ENCODE measurements around the gene TEAD4. TPM values are rescaled to one million over a fixed set of nuclear protein-coding genes. Genes with fewer than 3 reads are reported as not detected.

Gene TEAD4
- total and polyA plus RNA-seq, 2 donors (not counting 1 experiment from before 2014, with no cell fraction given): 6.3 to 14.3 TPM

DNA sequence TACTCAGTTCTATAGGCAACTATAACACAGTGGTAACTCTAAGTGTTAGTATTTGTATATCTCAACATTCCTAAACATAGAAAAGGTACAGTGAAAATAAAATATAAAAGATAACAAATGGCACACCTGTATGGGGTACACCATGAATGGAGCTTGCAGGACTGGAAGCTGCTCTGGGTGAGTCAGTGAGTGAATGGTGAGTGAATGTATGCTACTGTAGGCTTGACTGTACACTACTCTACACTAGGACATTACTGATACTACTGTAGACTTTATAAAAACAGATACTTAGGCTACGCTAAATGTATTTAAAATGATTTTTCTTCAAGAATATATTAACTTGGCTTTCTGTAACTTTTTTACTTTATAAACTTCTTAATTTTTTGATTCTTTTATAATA lies 25.5 kb downstream of the TEAD4 start:
- Histone ChIP-seq H4K20me1 (ENCODE audit: control insufficient read depth, extremely low read depth, insufficient read depth, low read length) (no peaks in the 10 kb centered on the region), H3K4me2 (ENCODE audit: extremely low read depth, insufficient read depth, low read length) (no peak overlapping the region), H3K27ac (ENCODE audit: insufficient read depth, low read length) (no peak overlapping the region), H3K27me3 (ENCODE audit: control insufficient read depth, insufficient read depth, low read length) (no peaks in the 10 kb centered on the region), H3K36me3 (ENCODE audit: control insufficient read depth, insufficient read depth, low read length) (no peaks in the 10 kb centered on the region), H3K9me3 (ENCODE audit: control insufficient read depth, insufficient read depth, low read depth, low read length) (no peaks in the 10 kb centered on the region), H3K4me1 (ENCODE audit: control insufficient read depth, extremely low read depth, insufficient read depth, low read length) (no peaks in the 10 kb centered on the region), H3K79me2 (ENCODE audit: control insufficient read depth, insufficient read depth, low read length) (no peaks in the 10 kb centered on the region), H2AFZ (ENCODE audit: low read length) (no peak overlapping the region), H3K4me3 (replicated peaks in 1 of 4; ENCODE audit: control extremely low read depth in 1 of 4, insufficient read depth in 1 of 4, low read depth in 3 of 4, low read length in 4 of 4) (no peak overlapping the region), H3K9ac (ENCODE audit: insufficient read depth, low read length) (no peak overlapping the region)
- DNase-seq (ENCODE audit: low read depth in 2 of 2): no peak
- no peak for TF ChIP-seq EZH2 (IDR thresholded peaks at IDR 0.05; ENCODE audit: low read length, missing control alignments)
- TF ChIP-seq, protein P1, sequence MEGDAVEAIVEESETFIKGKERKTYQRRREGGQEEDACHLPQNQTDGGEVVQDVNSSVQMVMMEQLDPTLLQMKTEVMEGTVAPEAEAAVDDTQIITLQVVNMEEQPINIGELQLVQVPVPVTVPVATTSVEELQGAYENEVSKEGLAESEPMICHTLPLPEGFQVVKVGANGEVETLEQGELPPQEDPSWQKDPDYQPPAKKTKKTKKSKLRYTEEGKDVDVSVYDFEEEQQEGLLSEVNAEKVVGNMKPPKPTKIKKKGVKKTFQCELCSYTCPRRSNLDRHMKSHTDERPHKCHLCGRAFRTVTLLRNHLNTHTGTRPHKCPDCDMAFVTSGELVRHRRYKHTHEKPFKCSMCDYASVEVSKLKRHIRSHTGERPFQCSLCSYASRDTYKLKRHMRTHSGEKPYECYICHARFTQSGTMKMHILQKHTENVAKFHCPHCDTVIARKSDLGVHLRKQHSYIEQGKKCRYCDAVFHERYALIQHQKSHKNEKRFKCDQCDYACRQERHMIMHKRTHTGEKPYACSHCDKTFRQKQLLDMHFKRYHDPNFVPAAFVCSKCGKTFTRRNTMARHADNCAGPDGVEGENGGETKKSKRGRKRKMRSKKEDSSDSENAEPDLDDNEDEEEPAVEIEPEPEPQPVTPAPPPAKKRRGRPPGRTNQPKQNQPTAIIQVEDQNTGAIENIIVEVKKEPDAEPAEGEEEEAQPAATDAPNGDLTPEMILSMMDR (conservative IDR thresholded peaks at IDR 0.05 in 1 of 2, IDR thresholded peaks at IDR 0.05 in 1 of 2; ENCODE audit: low read depth in 1 of 2, low read length in 2 of 2): no peak

DNA sequence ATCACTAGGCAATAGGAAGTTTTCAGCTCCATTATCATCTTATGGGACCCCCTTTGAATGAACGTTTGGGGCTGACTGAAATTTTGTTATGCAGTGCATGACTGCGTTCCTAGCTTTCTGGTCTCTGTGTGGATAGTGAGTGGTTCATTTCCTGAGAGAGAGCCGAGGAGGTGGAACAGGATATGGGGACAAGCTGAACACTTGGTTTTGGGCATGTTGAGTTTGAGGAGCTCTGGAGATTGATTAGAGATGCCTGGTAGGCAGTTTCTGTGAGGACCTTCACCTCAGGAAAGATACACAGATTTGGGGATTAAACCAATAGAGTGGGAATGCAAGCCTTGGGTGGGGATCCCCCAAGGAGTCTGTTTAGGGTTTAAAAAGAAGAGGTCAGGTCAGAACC lies 27.7 kb downstream of the TEAD4 start:
- no peak for DNase-seq (ENCODE audit: low read depth in 2 of 2)
- H3K79me2 ChIP-seq (ENCODE audit: control insufficient read depth, insufficient read depth, low read length): no peaks in the 10 kb centered on the region
- no peak overlapping the region for H3K4me3 ChIP-seq (replicated peaks in 1 of 4; ENCODE audit: control extremely low read depth in 1 of 4, insufficient read depth in 1 of 4, low read depth in 3 of 4, low read length in 4 of 4)

DNA sequence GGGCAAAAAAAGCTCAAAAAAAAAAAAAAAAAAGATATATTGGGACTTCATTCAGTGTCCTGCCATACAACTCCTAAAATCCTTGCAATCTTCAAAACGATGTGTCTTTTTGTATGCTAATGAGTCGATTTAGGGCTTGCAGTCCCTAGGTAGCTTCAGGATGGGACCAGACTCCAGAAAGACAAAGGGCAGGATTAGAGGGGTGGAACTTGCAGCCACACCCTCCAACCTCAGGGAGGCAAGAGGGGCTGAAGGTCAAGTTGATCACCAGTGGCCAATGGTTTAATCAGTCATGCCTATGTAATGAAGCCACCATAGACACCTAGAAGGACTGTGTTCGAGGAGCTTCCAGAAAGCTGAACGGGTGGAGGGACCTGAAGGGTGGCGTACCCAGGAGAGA lies 29.3 kb downstream of the TEAD4 start:
- no peak overlapping the region for H2AFZ ChIP-seq (ENCODE audit: low read length)
- TF ChIP-seq, protein P1 (conservative IDR thresholded peaks at IDR 0.05 in 1 of 2, IDR thresholded peaks at IDR 0.05 in 1 of 2; ENCODE audit: low read depth in 1 of 2, low read length in 2 of 2): no peak
- no peak for TF ChIP-seq EZH2 (IDR thresholded peaks at IDR 0.05; ENCODE audit: low read length, missing control alignments)
- DNase-seq (ENCODE audit: low read depth in 2 of 2): no peak

More for the DNA sequence above, 27.7 kb downstream of the TEAD4 start:
- H3K36me3 ChIP-seq (ENCODE audit: control insufficient read depth, insufficient read depth, low read length): no peaks in the 10 kb centered on the region
- H4K20me1 ChIP-seq (ENCODE audit: control insufficient read depth, extremely low read depth, insufficient read depth, low read length): no peaks in the 10 kb centered on the region
- H3K9me3 ChIP-seq (ENCODE audit: control insufficient read depth, insufficient read depth, low read depth, low read length): no peaks in the 10 kb centered on the region
- TF ChIP-seq EZH2 (IDR thresholded peaks at IDR 0.05; ENCODE audit: low read length, missing control alignments): no peak
- TF ChIP-seq, protein P1 (conservative IDR thresholded peaks at IDR 0.05 in 1 of 2, IDR thresholded peaks at IDR 0.05 in 1 of 2; ENCODE audit: low read depth in 1 of 2, low read length in 2 of 2): no peak
- H3K27me3 ChIP-seq (ENCODE audit: control insufficient read depth, insufficient read depth, low read length): no peaks in the 10 kb centered on the region
- H2AFZ ChIP-seq (ENCODE audit: low read length): no peak overlapping the region
- no peak overlapping the region for H3K9ac ChIP-seq (ENCODE audit: insufficient read depth, low read length)
- H3K4me1 ChIP-seq (ENCODE audit: control insufficient read depth, extremely low read depth, insufficient read depth, low read length): no peaks in the 10 kb centered on the region
- no peak overlapping the region for H3K4me2 ChIP-seq (ENCODE audit: extremely low read depth, insufficient read depth, low read length)
- H3K27ac ChIP-seq (ENCODE audit: insufficient read depth, low read length): no peak overlapping the region

More for the DNA sequence above, 29.3 kb downstream of the TEAD4 start:
- no peak overlapping the region for H3K4me2 ChIP-seq (ENCODE audit: extremely low read depth, insufficient read depth, low read length)
- no peaks in the 10 kb centered on the region for H3K4me1 ChIP-seq (ENCODE audit: control insufficient read depth, extremely low read depth, insufficient read depth, low read length)
- no peak overlapping the region for H3K27ac ChIP-seq (ENCODE audit: insufficient read depth, low read length)
- H3K27me3 ChIP-seq (ENCODE audit: control insufficient read depth, insufficient read depth, low read length): no peaks in the 10 kb centered on the region
- H3K36me3 ChIP-seq (ENCODE audit: control insufficient read depth, insufficient read depth, low read length): no peaks in the 10 kb centered on the region
- H3K9ac ChIP-seq (ENCODE audit: insufficient read depth, low read length): no peak overlapping the region
- no peaks in the 10 kb centered on the region for H3K9me3 ChIP-seq (ENCODE audit: control insufficient read depth, insufficient read depth, low read depth, low read length)
- H4K20me1 ChIP-seq (ENCODE audit: control insufficient read depth, extremely low read depth, insufficient read depth, low read length): no peaks in the 10 kb centered on the region
- no peaks in the 10 kb centered on the region for H3K79me2 ChIP-seq (ENCODE audit: control insufficient read depth, insufficient read depth, low read length)
- no peak overlapping the region for H3K4me3 ChIP-seq (replicated peaks in 1 of 4; ENCODE audit: control extremely low read depth in 1 of 4, insufficient read depth in 1 of 4, low read depth in 3 of 4, low read length in 4 of 4)
